IMR-90 (cell line): ENCODE data around the gene KCNJ10. TPM values are rescaled to one million over a fixed set of nuclear protein-coding genes. Genes with fewer than 3 reads are reported as not detected.

ENCODE experiments used
- polyA plus RNA-seq, 3 experiments: library from polyadenylated mRNA; depleted of rRNA; stranded (reverse); fragments of >200 nt; gene quantifications; 2 replicates each; pipeline ENCODE4 v1.2.3, GENCODE V29; 2012; ENCODE audit warnings: low replicate concordance in 1 of 3
- total RNA-seq: library from RNA; depleted of rRNA; stranded (reverse); fragments of >200 nt; gene quantifications from 2 replicates; pipeline ENCODE4 v1.2.3, GENCODE V29; 2012; rRNA removed

KCNJ10 gene
- total and polyA plus RNA-seq, 2 of the 4 experiments (the other 2 are of a cell fraction), result not detected

Other genes starting within 250 kb of the KCNJ10 start
- gene SLAMF8, start 243.3 kb downstream of the KCNJ10 start, total RNA-seq, result not detected in 2 replicates
- gene SLAMF8, start 243.3 kb downstream of the KCNJ10 start, polyA plus RNA-seq (2012; rRNA removed), result 0.04 and 0.07 TPM in 2 replicates
- gene VSIG8, start 207.5 kb downstream of the KCNJ10 start, total RNA-seq, result not detected in 2 replicates
- gene VSIG8, start 207.5 kb downstream of the KCNJ10 start, polyA plus RNA-seq (2012; rRNA removed), result not detected in 2 replicates
- 0.56 and 0.72 TPM in 2 replicates for gene CFAP45, start 170.0 kb downstream of the KCNJ10 start, total RNA-seq
- 0.51 and 0.55 TPM in 2 replicates for gene CFAP45, start 170.0 kb downstream of the KCNJ10 start, polyA plus RNA-seq (2012; rRNA removed)
- 365 and 440 TPM in 2 replicates for gene TAGLN2, start 144.7 kb downstream of the KCNJ10 start, total RNA-seq
- gene TAGLN2, start 144.7 kb downstream of the KCNJ10 start, polyA plus RNA-seq (2012; rRNA removed), result 634 and 646 TPM in 2 replicates
- gene IGSF9, start 124.5 kb downstream of the KCNJ10 start, total RNA-seq, result not detected in 2 replicates
- 0.05 and 0.07 TPM in 2 replicates for gene IGSF9, start 124.5 kb downstream of the KCNJ10 start, polyA plus RNA-seq (2012; rRNA removed)
- 0.18 and 0.28 TPM in 2 replicates for gene SLAMF9, start 115.9 kb downstream of the KCNJ10 start, total RNA-seq
- gene SLAMF9, start 115.9 kb downstream of the KCNJ10 start, polyA plus RNA-seq (2012; rRNA removed), result 0.27 and 0.67 TPM in 2 replicates
- gene PIGM, start 38.2 kb downstream of the KCNJ10 start, total RNA-seq, result 2.9 and 4.4 TPM in 2 replicates
- gene PIGM, start 38.2 kb downstream of the KCNJ10 start, polyA plus RNA-seq (2012; rRNA removed), result 2.8 and 2.9 TPM in 2 replicates
- not detected in 2 replicates for gene KCNJ9, start 11.4 kb upstream of the KCNJ10 start, total RNA-seq
- not detected in 2 replicates for gene KCNJ9, start 11.4 kb upstream of the KCNJ10 start, polyA plus RNA-seq (2012; rRNA removed)
- gene IGSF8, start 28.5 kb upstream of the KCNJ10 start, total RNA-seq, result 7.5 and 8.8 TPM in 2 replicates
- 25.2 and 26.3 TPM in 2 replicates for gene IGSF8, start 28.5 kb upstream of the KCNJ10 start, polyA plus RNA-seq (2012; rRNA removed)
- gene ATP1A2, start 45.6 kb upstream of the KCNJ10 start, total RNA-seq, result under 0.01 and 0.28 TPM in 2 replicates
- 0.14 and 0.15 TPM in 2 replicates for gene ATP1A2, start 45.6 kb upstream of the KCNJ10 start, polyA plus RNA-seq (2012; rRNA removed)
- not detected in 2 replicates for gene ATP1A4, start 81.4 kb upstream of the KCNJ10 start, total RNA-seq
- not detected in 2 replicates for gene ATP1A4, start 81.4 kb upstream of the KCNJ10 start, polyA plus RNA-seq (2012; rRNA removed)
- gene CASQ1, start 120.4 kb upstream of the KCNJ10 start, total RNA-seq, result 0.18 TPM in 1 of 2 replicates, not detected in the other
- 0.10 and 0.21 TPM in 2 replicates for gene CASQ1, start 120.4 kb upstream of the KCNJ10 start, polyA plus RNA-seq (2012; rRNA removed)
- 265 and 296 TPM in 2 replicates for gene PEA15, start 135.2 kb upstream of the KCNJ10 start, total RNA-seq
- gene PEA15, start 135.2 kb upstream of the KCNJ10 start, polyA plus RNA-seq (2012; rRNA removed), result 710 and 754 TPM in 2 replicates
- gene DCAF8, start 192.4 kb upstream of the KCNJ10 start, total RNA-seq, result 83.3 TPM in 2 replicates
- 74.9 and 83.8 TPM in 2 replicates for gene DCAF8, start 192.4 kb upstream of the KCNJ10 start, polyA plus RNA-seq (2012; rRNA removed)
- gene PEX19, start 215.0 kb upstream of the KCNJ10 start, total RNA-seq, result 43.3 and 67.7 TPM in 2 replicates
- 37.7 and 44.5 TPM in 2 replicates for gene PEX19, start 215.0 kb upstream of the KCNJ10 start, polyA plus RNA-seq (2012; rRNA removed)